Measurements from ENCODE around the gene TNFRSF18. TPM values are rescaled to one million over a fixed set of nuclear protein-coding genes. Genes with fewer than 3 reads are reported as not detected.

Gene TNFRSF18
- total RNA-seq, 1 donor from 2014 or later: not detected

DNA sequence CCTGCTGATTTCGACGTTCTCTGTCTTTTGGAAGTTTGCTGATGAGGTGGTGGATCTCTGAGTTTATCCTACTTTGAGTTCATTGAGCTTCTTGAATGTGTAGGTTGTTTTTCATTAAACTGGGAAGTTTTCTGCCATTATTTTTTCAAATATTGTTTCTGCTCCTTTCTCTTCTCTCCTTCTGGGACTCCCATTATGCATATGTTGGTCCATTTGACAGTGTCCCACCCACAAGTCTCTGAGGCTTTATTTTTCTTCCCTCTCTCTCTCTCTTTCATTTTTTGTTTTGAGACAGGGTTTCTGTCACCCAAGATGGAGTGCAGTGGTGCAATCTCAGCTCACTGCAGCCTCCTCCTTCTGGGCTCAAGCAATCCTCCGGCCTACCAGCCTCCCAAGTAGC, 11.7 kb downstream of the TNFRSF18 start:
- no peak overlapping the region for H3K4me3 Mint-ChIP-seq (ENCODE audit: unreplicated experiment)
- TF ChIP-seq, protein P1, sequence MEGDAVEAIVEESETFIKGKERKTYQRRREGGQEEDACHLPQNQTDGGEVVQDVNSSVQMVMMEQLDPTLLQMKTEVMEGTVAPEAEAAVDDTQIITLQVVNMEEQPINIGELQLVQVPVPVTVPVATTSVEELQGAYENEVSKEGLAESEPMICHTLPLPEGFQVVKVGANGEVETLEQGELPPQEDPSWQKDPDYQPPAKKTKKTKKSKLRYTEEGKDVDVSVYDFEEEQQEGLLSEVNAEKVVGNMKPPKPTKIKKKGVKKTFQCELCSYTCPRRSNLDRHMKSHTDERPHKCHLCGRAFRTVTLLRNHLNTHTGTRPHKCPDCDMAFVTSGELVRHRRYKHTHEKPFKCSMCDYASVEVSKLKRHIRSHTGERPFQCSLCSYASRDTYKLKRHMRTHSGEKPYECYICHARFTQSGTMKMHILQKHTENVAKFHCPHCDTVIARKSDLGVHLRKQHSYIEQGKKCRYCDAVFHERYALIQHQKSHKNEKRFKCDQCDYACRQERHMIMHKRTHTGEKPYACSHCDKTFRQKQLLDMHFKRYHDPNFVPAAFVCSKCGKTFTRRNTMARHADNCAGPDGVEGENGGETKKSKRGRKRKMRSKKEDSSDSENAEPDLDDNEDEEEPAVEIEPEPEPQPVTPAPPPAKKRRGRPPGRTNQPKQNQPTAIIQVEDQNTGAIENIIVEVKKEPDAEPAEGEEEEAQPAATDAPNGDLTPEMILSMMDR (IDR thresholded peaks at IDR 0.05; ENCODE audit: unreplicated experiment): no peak
- H3K27ac Mint-ChIP-seq (ENCODE audit: unreplicated experiment): no peak overlapping the region
- no peaks in the 10 kb centered on the region for H3K4me1 Mint-ChIP-seq (ENCODE audit: unreplicated experiment)
- peaks cover 7% of the 10 kb centered on the region for H3K9me3 Mint-ChIP-seq (ENCODE audit: unreplicated experiment)
- H3K36me3 Mint-ChIP-seq (ENCODE audit: low read depth, unreplicated experiment): peaks cover 14% of the 10 kb centered on the region
- peaks cover 8% of the 10 kb centered on the region for H3K27me3 Mint-ChIP-seq (ENCODE audit: unreplicated experiment)
- no peak for DNase-seq (ENCODE audit: low spot score)

DNA sequence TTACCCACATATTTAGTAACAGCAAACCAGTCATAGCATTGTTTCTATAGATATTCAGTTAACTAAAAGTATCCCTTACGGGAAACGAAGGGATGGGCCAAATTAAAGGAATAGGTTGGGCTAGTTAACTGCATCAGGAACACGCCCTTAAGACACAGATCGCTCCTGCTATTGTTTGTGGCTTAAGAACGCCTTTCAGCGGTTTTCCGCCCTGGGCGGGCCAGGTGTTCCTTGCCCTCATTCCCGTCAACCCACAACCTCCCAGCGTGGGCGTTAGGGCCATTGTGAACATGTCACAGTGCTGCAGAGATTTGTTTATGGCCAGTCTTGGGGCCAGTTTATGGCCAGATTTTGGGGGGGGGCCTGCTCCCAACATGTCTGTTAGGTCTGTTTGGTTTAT, 14.7 kb downstream of the TNFRSF18 start:
- peaks cover 14% of the 10 kb centered on the region for H3K36me3 Mint-ChIP-seq (ENCODE audit: low read depth, unreplicated experiment)
- no peak overlapping the region for H3K27ac Mint-ChIP-seq (ENCODE audit: unreplicated experiment)
- H3K27me3 Mint-ChIP-seq (ENCODE audit: unreplicated experiment): peaks cover 8% of the 10 kb centered on the region
- TF ChIP-seq, protein P1 (IDR thresholded peaks at IDR 0.05; ENCODE audit: unreplicated experiment): no peak
- no peak overlapping the region for H3K4me3 Mint-ChIP-seq (ENCODE audit: unreplicated experiment)
- H3K9me3 Mint-ChIP-seq (ENCODE audit: unreplicated experiment): peaks cover 7% of the 10 kb centered on the region
- DNase-seq (ENCODE audit: low spot score): no peak
- no peaks in the 10 kb centered on the region for H3K4me1 Mint-ChIP-seq (ENCODE audit: unreplicated experiment)

DNA sequence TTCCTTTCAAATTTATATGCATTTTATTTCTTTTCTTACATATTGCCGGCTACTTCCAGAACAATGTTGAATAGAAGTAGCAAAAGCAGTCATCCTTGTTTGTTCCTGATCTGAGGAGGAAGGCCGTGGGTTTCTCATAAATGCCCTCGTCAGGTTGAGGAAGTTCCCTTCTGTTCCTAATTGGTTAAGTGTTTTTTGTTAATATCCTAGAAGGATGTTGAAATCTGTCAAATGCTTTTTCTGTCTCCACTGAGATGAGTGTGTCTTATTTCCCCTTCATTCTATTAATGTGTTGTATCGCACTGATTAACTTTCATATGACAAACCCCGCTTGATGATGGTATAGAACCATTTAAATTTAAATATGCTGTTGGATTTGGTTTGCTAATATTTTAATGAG, 17.3 kb downstream of the TNFRSF18 start:
- H3K9me3 Mint-ChIP-seq (ENCODE audit: unreplicated experiment): peaks cover 7% of the 10 kb centered on the region
- DNase-seq (ENCODE audit: low spot score): no peak
- TF ChIP-seq, protein P1 (IDR thresholded peaks at IDR 0.05; ENCODE audit: unreplicated experiment): no peak
- peaks cover 4% of the 10 kb centered on the region for H3K27me3 Mint-ChIP-seq (ENCODE audit: unreplicated experiment)
- H3K4me3 Mint-ChIP-seq (ENCODE audit: unreplicated experiment): no peak overlapping the region
- peaks cover 6% of the 10 kb centered on the region for H3K36me3 Mint-ChIP-seq (ENCODE audit: low read depth, unreplicated experiment)
- no peaks in the 10 kb centered on the region for H3K4me1 Mint-ChIP-seq (ENCODE audit: unreplicated experiment)
- H3K27ac Mint-ChIP-seq (ENCODE audit: unreplicated experiment): no peak overlapping the region

DNA sequence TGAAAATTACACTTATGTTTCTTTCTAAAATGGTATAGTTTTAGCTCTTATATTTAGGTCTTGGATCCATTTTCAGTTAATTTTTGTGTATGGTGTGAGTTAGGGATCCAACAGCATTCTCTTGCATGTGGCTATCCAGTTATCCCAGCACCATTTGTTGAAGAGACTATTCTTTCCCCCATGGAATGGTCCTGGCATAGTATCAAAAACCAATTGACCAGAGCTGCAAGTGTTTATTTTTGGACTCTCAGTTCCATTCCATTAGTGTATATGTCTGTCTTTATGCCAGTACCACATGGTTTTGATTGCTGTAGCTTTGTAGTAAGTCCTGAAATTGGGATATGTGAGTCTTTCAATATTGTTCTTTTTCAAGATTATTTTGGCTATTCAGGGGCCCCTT, 18.5 kb downstream of the TNFRSF18 start:
- Mint-ChIP-seq H3K4me3 (ENCODE audit: unreplicated experiment) (no peak overlapping the region), H3K36me3 (ENCODE audit: low read depth, unreplicated experiment) (peaks cover 6% of the 10 kb centered on the region), H3K4me1 (ENCODE audit: unreplicated experiment) (no peaks in the 10 kb centered on the region), H3K9me3 (ENCODE audit: unreplicated experiment) (peaks cover 7% of the 10 kb centered on the region), H3K27ac (ENCODE audit: unreplicated experiment) (no peak overlapping the region), H3K27me3 (ENCODE audit: unreplicated experiment) (peaks cover 4% of the 10 kb centered on the region)
- no peak for DNase-seq (ENCODE audit: low spot score)
- TF ChIP-seq, protein P1 (IDR thresholded peaks at IDR 0.05; ENCODE audit: unreplicated experiment): no peak

DNA sequence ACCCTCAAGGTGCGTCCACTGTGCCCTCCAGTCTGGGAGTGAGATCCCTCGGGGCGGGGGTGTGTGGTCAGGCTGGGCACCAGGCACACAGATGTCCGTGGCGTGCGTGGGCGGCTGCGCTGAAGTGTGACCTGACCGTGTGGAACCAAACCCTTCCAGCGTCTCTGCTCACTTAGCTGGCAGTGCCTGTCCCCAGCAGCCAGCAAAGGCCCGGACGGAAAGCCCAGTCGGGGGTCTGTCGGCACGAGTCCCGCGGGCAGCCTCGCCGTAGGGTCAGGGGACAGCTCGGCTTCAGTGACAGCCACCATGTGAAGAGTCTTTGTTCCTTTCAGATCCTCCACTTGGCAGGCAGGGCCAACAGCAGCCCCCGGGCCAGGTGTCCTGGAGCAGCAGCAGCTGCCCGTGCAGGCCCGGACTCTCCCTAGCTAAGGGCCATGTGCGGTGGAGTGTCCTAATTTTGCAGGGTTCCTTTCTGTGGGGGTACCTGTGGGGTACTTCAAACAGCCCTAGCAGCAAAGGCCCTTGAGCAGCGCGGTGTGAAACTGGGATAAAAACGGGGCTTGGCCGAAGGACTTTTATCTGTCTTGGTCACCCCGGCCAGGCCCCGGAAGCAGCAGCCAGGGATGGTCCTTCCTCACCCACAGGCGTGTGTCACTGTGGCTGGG, 21.2 kb downstream of the TNFRSF18 start:
- H3K36me3 Mint-ChIP-seq (ENCODE audit: low read depth, unreplicated experiment): no peaks in the 10 kb centered on the region
- DNase-seq (ENCODE audit: low spot score): peak; percentile 3
- no peak overlapping the region for H3K27ac Mint-ChIP-seq (ENCODE audit: unreplicated experiment)
- no peaks in the 10 kb centered on the region for H3K4me1 Mint-ChIP-seq (ENCODE audit: unreplicated experiment)
- peaks cover 6% of the 10 kb centered on the region for H3K27me3 Mint-ChIP-seq (ENCODE audit: unreplicated experiment)
- H3K9me3 Mint-ChIP-seq (ENCODE audit: unreplicated experiment): no peaks in the 10 kb centered on the region
- H3K4me3 Mint-ChIP-seq (ENCODE audit: unreplicated experiment): no peak overlapping the region
- TF ChIP-seq, protein P1 (IDR thresholded peaks at IDR 0.05; ENCODE audit: unreplicated experiment): no peak

All from endothelial cell (in vitro differentiated cells).